RWPE1 (cell line): ENCODE measurements around the gene SEPTIN6.

Experiments used
- CTCF ChIA-PET: fragments of 350-600 bp; sonication (Branson Sonifier 250); formaldehyde crosslinking; extraction: SDS; loops from one replicate; lab custom pipeline; 2021; lab: Yijun Ruan, JAX
- POLR2A ChIA-PET: fragments of 400-600 bp; formaldehyde crosslinking; extraction: SDS; loops from one replicate; lab custom pipeline; 2020; ENCODE audit warnings: antibody characterized with exemption; ENCODE audit not compliant: low non-redundant PET; lab: Yijun Ruan, JAX
- DNase-seq: peaks from one replicate; pipeline ENCODE4 v3.0.0; 2012; ENCODE audit warnings: low spot score
- H3K27ac ChIP-seq: fragments of 450-650 bp; 2 replicates; pipeline ENCODE4 v1.5.1; 2017
- CTCF ChIP-seq: fragments of 450-650 bp; conservative IDR thresholded peaks from 2 replicates; pipeline ENCODE4 v1.5.1; 2017; ENCODE audit warnings: low read depth, mild to moderate bottlenecking

SEPTIN6 gene

GRCh38 chrX:119693040-119693995 is at the start of gene SEPTIN6:
Gene SEPTIN6 (minus strand): TSS chrX:119693168. CDS start chrX:119693105, 63 bp downstream.
- CTCF ChIA-PET: interaction anchor here (0.6 kb wide), 2 partner anchors 35 to 156 kb away, joined by 3 read pairs; no protein-coding TSS in a partner anchor
- DNase-seq: peak; percentile 34
- TF ChIP-seq CTCF: no peak
- peak within 1 kb of the TSS; percentile 71 for H3K27ac ChIP-seq
- POLR2A ChIA-PET: interaction anchor here (0.5 to 0.6 kb wide), 2 partner anchors 16 to 76 kb away, joined by 3 read pairs; no protein-coding TSS in a partner anchor

- ChIA-PET CTCF (no interaction called here), POLR2A (no interaction called here)
- TF ChIP-seq CTCF: no peak
- DNase-seq: no peak
- no peak overlapping the region for H3K27ac ChIP-seq
Measured at GRCh38 chrX:119738742-119739141, 45.8 kb upstream of the SEPTIN6 start.

GRCh38 chrX:119736206-119736764 is 43.3 kb upstream of the SEPTIN6 start:
- no peak for DNase-seq
- ChIA-PET CTCF (no interaction called here), POLR2A (no interaction called here)
- H3K27ac ChIP-seq: no peak overlapping the region
- no peak for TF ChIP-seq CTCF

- no peak overlapping the region for H3K27ac ChIP-seq
- no peak for TF ChIP-seq CTCF
- ChIA-PET CTCF (interaction anchor here (0.5 to 0.7 kb wide), 4 partner anchors 17 to 276 kb away, joined by 3 read pairs; no protein-coding TSS in a partner anchor), POLR2A (no interaction called here)
- no peak for DNase-seq
Measured at GRCh38 chrX:119735467-119735866, 42.5 kb upstream of the SEPTIN6 start.

GRCh38 chrX:119734897-119735339 is 42.0 kb upstream of the SEPTIN6 start:
- no peak for DNase-seq
- ChIA-PET POLR2A (no interaction called here), CTCF (interaction anchor here (0.5 to 0.7 kb wide), 2 partner anchors 18 to 115 kb away, joined by 3 read pairs; no protein-coding TSS in a partner anchor)
- H3K27ac ChIP-seq: no peak overlapping the region
- no peak for TF ChIP-seq CTCF
